ENCODE data around the gene CD3E. TPM values are rescaled to one million over a fixed set of nuclear protein-coding genes. Genes with fewer than 3 reads are reported as not detected.

The CD3E gene
- total RNA-seq, 2 experiments from 2014 or later, result 483 to 515 TPM

GRCh38 chr11:118310781-118311485 is 6.4 kb downstream of the CD3E start:
- TF ChIP-seq, protein P1, sequence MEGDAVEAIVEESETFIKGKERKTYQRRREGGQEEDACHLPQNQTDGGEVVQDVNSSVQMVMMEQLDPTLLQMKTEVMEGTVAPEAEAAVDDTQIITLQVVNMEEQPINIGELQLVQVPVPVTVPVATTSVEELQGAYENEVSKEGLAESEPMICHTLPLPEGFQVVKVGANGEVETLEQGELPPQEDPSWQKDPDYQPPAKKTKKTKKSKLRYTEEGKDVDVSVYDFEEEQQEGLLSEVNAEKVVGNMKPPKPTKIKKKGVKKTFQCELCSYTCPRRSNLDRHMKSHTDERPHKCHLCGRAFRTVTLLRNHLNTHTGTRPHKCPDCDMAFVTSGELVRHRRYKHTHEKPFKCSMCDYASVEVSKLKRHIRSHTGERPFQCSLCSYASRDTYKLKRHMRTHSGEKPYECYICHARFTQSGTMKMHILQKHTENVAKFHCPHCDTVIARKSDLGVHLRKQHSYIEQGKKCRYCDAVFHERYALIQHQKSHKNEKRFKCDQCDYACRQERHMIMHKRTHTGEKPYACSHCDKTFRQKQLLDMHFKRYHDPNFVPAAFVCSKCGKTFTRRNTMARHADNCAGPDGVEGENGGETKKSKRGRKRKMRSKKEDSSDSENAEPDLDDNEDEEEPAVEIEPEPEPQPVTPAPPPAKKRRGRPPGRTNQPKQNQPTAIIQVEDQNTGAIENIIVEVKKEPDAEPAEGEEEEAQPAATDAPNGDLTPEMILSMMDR (IDR thresholded peaks at IDR 0.05), result no peak
- H3K27ac ChIP-seq (ENCODE audit: low read depth in 1 of 2, low read length in 2 of 2), result peak overlapping the region; percentile 20 to 39
- no peaks in the 10 kb centered on the region for H3K9me3 ChIP-seq (ENCODE audit: control insufficient read depth in 1 of 2, insufficient read depth in 1 of 2, low read length in 2 of 2)
- ChIA-PET POLR2A (interaction anchor here (0.6 to 1.2 kb wide), 5 partner anchors 10 to 113 kb away, joined by 3 to 5 read pairs (median 3); partner anchors contain the start of genes JAML, MPZL3 and UBE4A), CTCF (interaction anchor here (0.9 to 2.2 kb wide), 10 partner anchors 10 to 113 kb away, joined by 3 to 19 read pairs (median 4); partner anchors contain the start of genes JAML and MPZL2)
- Mint-ChIP-seq H3K36me3 (ENCODE audit: low read depth) (peaks cover 96% of the 10 kb centered on the region), H3K4me3 (peak overlapping the region; percentile 32), H3K27me3 (no peaks in the 10 kb centered on the region), H3K4me1 (ENCODE audit: low read depth) (peaks cover 94% of the 10 kb centered on the region), H3K9me3 (no peaks in the 10 kb centered on the region), H3K27ac (peak overlapping the region; percentile 100)
- H3K36me3 ChIP-seq (ENCODE audit: insufficient read depth, low read length), result peaks cover 86% of the 10 kb centered on the region
- ATAC-seq (ENCODE audit: poor library complexity) (no peak), DNase-seq (no peak)
- intact Hi-C loops (cut with DNase I, micrococcal nuclease), result no loop called here
- H3K4me3 ChIP-seq (ENCODE audit: low read length), result no peak overlapping the region
- peaks cover 78% of the 10 kb centered on the region for H3K4me1 ChIP-seq (ENCODE audit: insufficient read depth, low read length)
- H3K27me3 ChIP-seq (ENCODE audit: control insufficient read depth in 1 of 2, insufficient read depth in 2 of 2, low read length in 2 of 2), result no peaks in the 10 kb centered on the region

- DNase-seq, result peak in 3 of 14 experiments; percentile 28 to 53 (median 47)
- intact Hi-C loops (cut with DNase I, micrococcal nuclease), result no loop called here
- POLR2A ChIA-PET, result interaction anchor here (0.6 to 1.2 kb wide), 5 partner anchors 9 to 113 kb away, joined by 3 to 5 read pairs (median 3); partner anchors contain the start of genes JAML, MPZL3 and UBE4A
- Histone ChIP-seq H3K4me3 (ENCODE audit: low read length) (no peak overlapping the region), H3K9me3 (ENCODE audit: control insufficient read depth in 1 of 2, insufficient read depth in 1 of 2, low read length in 2 of 2) (no peaks in the 10 kb centered on the region), H3K27ac (ENCODE audit: low read depth in 1 of 2, low read length in 2 of 2) (peak overlapping the region; percentile 39 to 42), H3K27me3 (ENCODE audit: control insufficient read depth in 1 of 2, insufficient read depth in 2 of 2, low read length in 2 of 2) (no peaks in the 10 kb centered on the region), H3K4me1 (ENCODE audit: insufficient read depth, low read length) (peaks cover 79% of the 10 kb centered on the region), H3K36me3 (ENCODE audit: insufficient read depth, low read length) (peaks cover 85% of the 10 kb centered on the region)
- Mint-ChIP-seq H3K36me3 (ENCODE audit: low read depth) (peaks cover 98% of the 10 kb centered on the region), H3K4me1 (ENCODE audit: low read depth) (peaks cover 96% of the 10 kb centered on the region), H3K9me3 (no peaks in the 10 kb centered on the region), H3K27me3 (no peaks in the 10 kb centered on the region), H3K4me3 (peak overlapping the region; percentile 55), H3K27ac (peak overlapping the region; percentile 100)
- CTCF ChIA-PET, result interaction anchor here (0.6 to 2.2 kb wide), 11 partner anchors 10 to 146 kb away, joined by 3 to 19 read pairs (median 4); partner anchors contain the start of genes JAML and MPZL2
- TF ChIP-seq, protein P1 (IDR thresholded peaks at IDR 0.05), result peak; percentile 14
- no peak for ATAC-seq (ENCODE audit: poor library complexity)
Measured at GRCh38 chr11:118311518-118311917, 7.0 kb downstream of the CD3E start.

GRCh38 chr11:118312328-118312727 is 7.8 kb downstream of the CD3E start:
- Histone ChIP-seq H3K36me3 (ENCODE audit: insufficient read depth, low read length) (peaks cover 77% of the 10 kb centered on the region), H3K4me3 (ENCODE audit: low read length) (no peak overlapping the region), H3K9me3 (ENCODE audit: control insufficient read depth in 1 of 2, insufficient read depth in 1 of 2, low read length in 2 of 2) (no peaks in the 10 kb centered on the region), H3K27me3 (ENCODE audit: control insufficient read depth in 1 of 2, insufficient read depth in 2 of 2, low read length in 2 of 2) (no peaks in the 10 kb centered on the region), H3K27ac (ENCODE audit: low read depth in 1 of 2, low read length in 2 of 2) (peak overlapping the region; percentile 39 to 42), H3K4me1 (ENCODE audit: insufficient read depth, low read length) (peaks cover 79% of the 10 kb centered on the region)
- peak overlapping the region; percentile 44 for H3K4me3 Mint-ChIP-seq
- peaks cover 96% of the 10 kb centered on the region for H3K4me1 Mint-ChIP-seq (ENCODE audit: low read depth)
- ATAC-seq (ENCODE audit: poor library complexity) (no peak), DNase-seq (no peak)
- TF ChIP-seq, protein P1 (IDR thresholded peaks at IDR 0.05), result no peak
- H3K9me3 Mint-ChIP-seq, result no peaks in the 10 kb centered on the region
- POLR2A ChIA-PET, result interaction anchor here (0.6 kb wide), 1 partner anchor 8 kb away, joined by 3 read pairs; the partner anchor contains the start of gene CD3E
- H3K27ac Mint-ChIP-seq, result peak overlapping the region; percentile 100
- peaks cover 97% of the 10 kb centered on the region for H3K36me3 Mint-ChIP-seq (ENCODE audit: low read depth)
- intact Hi-C loops (cut with DNase I, micrococcal nuclease), result no loop called here
- no peaks in the 10 kb centered on the region for H3K27me3 Mint-ChIP-seq
- CTCF ChIA-PET, result interaction anchor here (0.6 to 2.2 kb wide), 8 partner anchors 16 to 145 kb away, joined by 3 to 19 read pairs (median 4); partner anchors contain the start of genes JAML and MPZL2

Data from CD4-positive, alpha-beta T cell (primary cell).